HG03103 (cell line): ENCODE data around the gene RILP.
A peak's percentile ranks its signal among the peaks of the same experiment; 100 is the strongest.
"Not testable (repeated sequence)": the region's sequence is repeated elsewhere in the genome, so short reads cannot be mapped to it uniquely, and the experiment has no call there.

Source experiments
- ATAC-seq: cut with Tn5 transposase; IDR thresholded peaks from one replicate; pipeline ENCODE4 v1.9.1; 2021; ENCODE audit warnings: low read depth; ENCODE audit not compliant: unreplicated experiment

The RILP gene

DNA sequence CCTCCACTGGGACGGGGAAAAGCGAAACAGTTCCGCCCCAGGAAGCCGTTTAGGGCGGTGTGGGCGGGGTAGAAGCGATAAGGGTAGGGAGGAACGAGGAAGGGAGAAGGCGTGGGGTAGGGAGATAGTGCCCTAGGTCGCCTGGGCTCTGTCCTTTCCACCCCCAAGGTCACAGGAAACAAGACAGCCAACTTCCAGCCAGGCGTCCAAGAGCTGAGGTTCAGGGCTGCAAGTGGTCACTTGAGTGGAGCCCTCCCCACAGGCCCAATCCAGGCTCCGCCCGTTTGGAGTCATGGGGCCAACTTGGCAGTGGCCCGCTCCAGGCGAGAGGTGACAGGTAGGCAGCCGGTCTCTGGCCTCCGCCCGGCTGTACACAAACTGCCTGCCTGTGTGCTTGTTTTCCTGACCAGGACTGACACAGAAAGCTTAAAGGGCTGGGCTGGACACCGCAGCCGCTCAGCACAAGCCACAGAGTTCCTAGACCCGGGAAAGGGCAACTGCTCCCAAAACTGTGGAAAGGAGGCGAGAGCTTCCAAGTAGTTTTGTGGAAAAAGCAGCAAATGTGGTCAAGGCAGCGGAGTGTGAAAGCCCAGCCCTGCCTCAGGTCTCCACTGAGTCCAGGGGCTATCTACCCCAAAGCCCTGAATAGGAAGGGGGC, at the start of gene RILP:
RILP (minus strand) TSS at position 23 of the 658 bp plus-strand sequence. CDS start 62 bp downstream, outside the sequence.
- no peak for ATAC-seq

GRCh38 chr17:1697681-1698080, 48.0 kb upstream of the RILP start:
- ATAC-seq: no peak

DNA sequence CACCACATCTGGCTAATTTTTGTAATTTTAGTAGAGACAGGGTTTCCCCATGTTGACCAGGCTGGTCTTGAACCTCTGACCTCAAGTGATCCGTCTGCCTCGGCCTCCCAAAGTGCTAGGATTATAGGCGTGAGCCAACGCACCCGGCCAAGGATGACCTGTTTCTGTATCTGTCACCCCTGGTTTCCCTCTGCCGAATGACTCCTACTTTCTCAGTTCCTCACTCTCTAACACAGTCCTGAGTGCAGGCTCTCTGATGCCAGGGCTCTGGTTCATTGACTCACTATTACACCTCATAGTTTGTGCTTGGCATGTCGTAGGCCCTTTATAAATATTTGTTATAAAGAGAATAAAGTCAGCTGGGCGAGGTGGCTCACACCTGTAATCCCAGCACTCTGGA, 45.7 kb upstream of the RILP start:
- ATAC-seq: no peak

- ATAC-seq: no peak
These were observed 43.7 kb upstream of the RILP start for GRCh38 chr17:1693339-1693738.

GRCh38 chr17:1690544-1691221, 41.0 kb upstream of the RILP start:
- ATAC-seq: no peak

DNA sequence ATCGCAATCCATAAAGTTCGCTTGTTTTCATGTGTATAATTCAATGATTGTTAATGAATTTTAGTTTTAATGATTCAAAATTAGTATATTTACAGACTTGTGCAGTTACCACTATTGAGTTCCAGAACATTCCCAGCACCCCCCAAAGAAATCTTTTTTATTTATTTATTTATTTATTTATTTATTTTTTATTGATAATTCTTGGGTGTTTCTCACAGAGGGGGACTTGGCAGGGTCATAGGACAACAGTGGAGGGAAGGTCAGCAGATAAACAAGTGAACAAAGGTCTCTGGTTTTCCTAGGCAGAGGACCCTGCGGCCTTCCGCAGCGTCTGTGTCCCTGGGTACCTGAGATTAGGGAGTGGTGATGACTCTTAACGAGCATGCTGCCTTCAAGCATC, 38.7 kb upstream of the RILP start:
- ATAC-seq: not testable (repeated sequence)

- no peak for ATAC-seq
These were observed 36.4 kb upstream of the RILP start for GRCh38 chr17:1686086-1686485.

DNA sequence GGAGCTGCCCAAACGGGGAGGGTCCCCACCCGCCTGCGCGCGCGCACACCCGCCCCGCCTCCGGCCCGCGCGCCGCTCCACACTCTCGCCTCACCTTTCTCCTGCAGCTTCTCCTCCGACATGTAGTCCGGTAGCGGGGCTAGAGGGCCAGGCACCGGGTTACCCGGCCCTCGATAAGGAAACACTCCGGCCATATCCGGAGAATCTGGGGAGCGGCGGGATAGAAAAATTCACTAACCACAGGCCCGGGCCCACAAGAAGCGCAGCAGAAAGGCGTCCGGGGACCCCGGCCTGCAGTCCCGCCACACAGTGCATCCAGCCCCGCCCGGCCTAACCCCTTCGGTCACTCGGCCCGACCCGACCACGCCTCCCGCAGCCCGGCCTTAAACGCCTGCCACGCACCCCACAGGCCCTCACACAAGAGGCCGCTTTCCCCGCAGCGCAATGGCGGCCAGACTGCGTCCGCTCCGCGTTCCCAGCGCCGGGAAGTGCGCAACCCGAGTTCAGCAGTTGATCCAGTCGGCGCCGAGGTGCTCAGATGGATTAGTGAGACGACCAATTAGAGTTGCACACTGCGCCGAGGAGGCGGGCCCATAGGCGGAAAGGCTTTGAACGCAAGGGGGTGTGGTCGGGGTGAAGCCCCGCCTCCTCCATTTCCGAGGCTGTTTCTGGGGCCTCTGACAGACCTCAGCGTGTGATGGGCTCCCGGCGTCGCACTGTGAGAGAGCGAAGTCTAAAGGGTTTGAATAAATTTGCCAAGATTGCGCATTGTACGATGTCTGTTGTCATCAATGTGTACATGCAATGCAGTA, 34.9 kb upstream of the RILP start, which contains the start of gene PRPF8:
PRPF8 (minus strand) TSS at position 490 of the 812 bp plus-strand sequence; CDS start at position 194, 296 bp downstream.
- peak; percentile 98 for ATAC-seq

GRCh38 chr17:1683459-1683858, 33.8 kb upstream of the RILP start:
- ATAC-seq: no peak

GRCh38 chr17:1676401-1676800, 26.7 kb upstream of the RILP start:
- ATAC-seq: no peak

GRCh38 chr17:1673041-1673785, 23.5 kb upstream of the RILP start:
- ATAC-seq: no peak

DNA sequence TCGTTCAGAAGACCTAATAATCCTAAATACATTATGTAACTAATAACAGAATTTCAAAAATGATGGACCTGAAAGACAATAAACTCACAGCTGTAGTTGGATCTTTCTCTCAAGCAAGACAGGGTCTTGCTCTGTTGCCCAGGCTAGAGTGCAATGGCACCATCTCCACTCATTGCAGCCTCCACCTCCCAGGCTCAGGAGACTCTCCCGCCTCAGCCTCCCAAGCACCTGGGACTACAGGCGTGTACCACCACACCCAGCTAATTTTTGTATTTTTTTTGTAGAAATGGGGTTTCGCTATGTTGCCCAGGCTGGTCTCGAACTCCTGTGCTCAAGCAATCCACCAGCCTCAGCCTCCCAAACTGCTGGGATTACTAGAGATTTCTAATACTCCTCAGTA, 14.3 kb upstream of the RILP start:
- not testable (repeated sequence) for ATAC-seq

DNA sequence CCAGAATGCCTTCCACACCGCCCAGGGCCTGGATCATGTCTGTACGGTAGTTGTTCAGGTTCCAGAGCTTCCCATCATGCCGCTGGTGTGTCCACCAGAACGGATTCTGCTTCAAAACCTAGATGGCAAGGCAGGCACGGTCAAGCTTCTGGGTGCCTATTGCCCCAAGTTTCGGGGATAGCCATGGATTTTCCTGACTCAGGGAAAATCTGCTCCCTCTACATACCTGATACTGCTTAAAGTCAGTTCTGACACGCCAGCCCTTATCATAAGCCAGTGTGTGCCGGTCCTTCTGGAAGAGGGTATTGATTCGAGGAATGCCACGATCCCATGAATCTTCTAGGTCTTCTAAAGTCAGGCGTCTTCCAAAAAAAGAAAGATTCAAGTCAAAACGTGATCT, 11.4 kb upstream of the RILP start:
- ATAC-seq: no peak

DNA sequence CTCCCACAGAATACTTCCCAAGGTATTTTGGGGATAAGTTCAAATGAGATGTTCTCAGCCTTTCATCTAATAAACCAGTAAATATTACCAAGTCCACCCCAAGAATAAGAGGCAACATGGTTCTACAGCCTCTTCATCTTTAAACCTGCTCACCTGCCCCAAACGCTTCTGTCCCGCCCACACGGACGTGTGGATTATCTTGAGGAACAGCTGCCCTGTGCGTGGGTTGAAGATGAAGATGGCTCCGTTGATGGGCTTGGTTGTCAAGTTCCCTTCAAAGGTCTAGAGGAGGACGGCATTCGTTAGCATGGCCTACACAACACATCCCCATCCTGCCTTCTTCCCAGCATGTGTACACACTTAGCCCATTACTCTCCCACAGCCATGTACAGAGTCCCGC, 8.4 kb upstream of the RILP start:
- ATAC-seq: no peak

DNA sequence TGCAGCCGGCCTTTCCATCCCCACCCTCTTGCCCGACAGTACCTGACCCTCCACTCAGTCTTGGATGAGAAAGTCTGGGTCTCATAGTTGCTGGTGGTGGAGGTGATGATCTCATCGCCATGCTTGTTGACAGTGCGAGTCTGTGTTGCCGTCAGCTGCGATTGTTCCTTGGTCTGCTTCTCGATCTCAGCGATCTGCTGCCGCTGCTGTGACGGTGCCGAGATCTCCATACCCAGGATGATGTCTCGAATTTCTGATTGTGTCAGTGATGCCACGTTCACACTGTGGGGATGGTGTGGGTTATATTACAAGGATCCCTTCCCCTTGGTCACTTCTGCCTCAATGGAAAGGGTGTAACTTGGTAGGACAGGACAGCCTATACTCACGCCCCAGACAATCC, 4.1 kb upstream of the RILP start:
- ATAC-seq: no peak

DNA sequence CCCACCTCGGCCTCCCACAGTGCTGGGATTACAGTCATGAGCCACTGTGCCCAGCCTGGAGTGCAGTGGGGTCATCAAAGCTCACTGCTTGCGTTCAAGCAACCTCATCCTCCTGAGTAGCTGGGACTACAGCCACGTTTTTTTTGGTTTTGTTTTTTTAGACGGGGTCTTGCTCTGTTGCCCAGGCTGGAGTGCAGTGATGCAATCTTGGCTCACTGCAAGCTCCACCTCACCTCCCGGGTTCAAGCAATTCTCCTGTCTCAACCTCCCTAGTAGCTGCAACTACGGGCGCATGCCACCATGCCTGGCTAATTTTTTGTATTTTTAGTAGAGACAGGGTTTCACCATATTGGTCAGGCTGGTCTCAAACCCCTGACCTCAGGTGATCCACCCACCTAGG, 3.1 kb upstream of the RILP start:
- ATAC-seq: not testable (repeated sequence)

DNA sequence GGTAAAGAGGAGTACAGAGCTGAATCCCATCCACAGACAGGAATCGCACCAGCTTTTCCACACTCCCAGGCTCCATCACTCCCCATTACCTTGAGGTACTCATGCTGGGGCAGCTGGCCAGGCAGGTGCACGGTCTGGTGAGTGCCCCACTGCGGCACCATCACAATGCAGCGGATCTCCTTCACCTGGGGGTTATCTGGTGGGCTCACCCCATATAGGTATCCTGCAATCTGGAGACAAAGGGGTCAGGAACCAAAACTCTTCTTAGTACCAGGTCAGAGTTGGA, 1.8 kb upstream of the RILP start:
- no peak for ATAC-seq

GRCh38 chr17:1650731-1651558, 1.3 kb upstream of the RILP start:
- ATAC-seq: no peak

- peak; percentile 49 for ATAC-seq
These were observed 463 bp downstream of the RILP start for GRCh38 chr17:1648963-1649843.
